Lung (tissue), 12 donors: ENCODE measurements around the gene MRPS10. TPM values are rescaled to one million over a fixed set of nuclear protein-coding genes. Genes with fewer than 3 reads are reported as not detected.

ENCODE experiments used
- ATAC-seq: fragments of 200-7000 bp; cut with Tn5 transposase; one replicate; pipeline ENCODE4 v1.9.1; 2020; ENCODE audit warnings: moderate number of reproducible peaks; ENCODE audit not compliant: insufficient read depth, low FRiP score
- DNase-seq, 3 donors: peaks; one replicate each; pipeline ENCODE4 v3.0.0-alpha.2; 2013 to 2017
- H3K27ac ChIP-seq, 2 donors: one replicate each; pipeline ENCODE4 v1.5.1; 2013; ENCODE audit warnings: mild to moderate bottlenecking in 2 of 2, moderate library complexity in 2 of 2, control low read depth in 1 of 2, inconsistent platforms in 1 of 2, low read depth in 1 of 2, low read length in 1 of 2
- H3K27me3 ChIP-seq, 3 donors: one replicate each; pipeline ENCODE4 v1.5.1; 2013; ENCODE audit warnings: low read length in 2 of 3; ENCODE audit not compliant: control insufficient read depth in 3 of 3, insufficient read depth in 3 of 3
- H3K36me3 ChIP-seq, 4 donors: one replicate each; pipeline ENCODE4 v1.5.1; 2013; ENCODE audit warnings: low read length in 4 of 4, mild to moderate bottlenecking in 1 of 4, moderate library complexity in 1 of 4; ENCODE audit not compliant: control insufficient read depth in 4 of 4, insufficient read depth in 4 of 4
- H3K4me1 ChIP-seq, 5 donors: one replicate each; pipeline ENCODE4 v1.5.1; 2013; ENCODE audit warnings: low read length in 5 of 5, mild to moderate bottlenecking in 2 of 5, moderate library complexity in 1 of 5; ENCODE audit not compliant: control insufficient read depth in 5 of 5, insufficient read depth in 5 of 5
- H3K4me3 ChIP-seq: one replicate; pipeline ENCODE4 v1.5.1; 2013; ENCODE audit warnings: mild to moderate bottlenecking, control low read depth, moderate library complexity
- H3K9ac ChIP-seq, 2 donors: one replicate each; pipeline ENCODE4 v1.5.1; 2013; ENCODE audit warnings: low read length in 2 of 2, control low read depth in 1 of 2; ENCODE audit not compliant: insufficient read depth in 1 of 2
- H3K9me3 ChIP-seq, 4 donors: one replicate each; pipeline ENCODE4 v1.5.1; 2013; ENCODE audit warnings: low read length in 3 of 4, mild to moderate bottlenecking in 1 of 4, moderate library complexity in 1 of 4; ENCODE audit not compliant: control insufficient read depth in 4 of 4, insufficient read depth in 3 of 4
- CTCF ChIP-seq: IDR thresholded peaks from 2 replicates; pipeline ENCODE4 v1.5.1; 2012; ENCODE audit warnings: mild to moderate bottlenecking; ENCODE audit errors: control extremely low read depth, extremely low read depth
- WGBS, 2 donors: extraction: QIAGEN DNeasy Blood & Tissue Kit; methylation state at CpG; one replicate each; pipeline ENCODE4 v1.1.7; 2013; 5-methylcytosine and 5-hydroxymethylcytosine counted together
- polyA plus RNA-seq, 2 donors: library from polyadenylated mRNA; stranded (reverse); fragments of 200-250 nt; gene quantifications; one replicate each; pipeline ENCODE4 v1.2.1, GENCODE V29; 2013
- total RNA-seq, 2 donors: library from RNA; depleted of rRNA in 1 of 2; stranded (reverse); fragments of >200 nt in 1 of 2; gene quantifications; one replicate each; pipeline ENCODE4 v1.2.1, GENCODE V29; 2014 to 2021
- donor health status: control.
- donor health status: control.
- donor health status: Bipolar disorder and iron deficiency.
- donor health status: healthy.
- donor health status: DM: yes; HTN: yes; CAD: no.

MRPS10 gene
- total and polyA plus RNA-seq, 4 donors: 19.7 to 26.5 (median 22.5) TPM

- no peak for DNase-seq
- Histone ChIP-seq H3K9me3 (peaks cover 0 to 3% (median 0%) of the 10 kb centered on the region in 4 donors), H3K36me3 (no peaks in the 10 kb centered on the region), H3K4me3 (no peak overlapping the region), H3K4me1 (peaks cover 0 to 7% (median 0%) of the 10 kb centered on the region in 5 donors), H3K9ac (no peak overlapping the region), H3K27ac (no peak overlapping the region), H3K27me3 (no peaks in the 10 kb centered on the region)
- no peak for ATAC-seq
- 81 to 89% methylated on average over 6 of the region's 6 CpGs for WGBS, 2 donors
- no peak for TF ChIP-seq CTCF
These were observed 29.3 kb downstream of the MRPS10 start for GRCh38 chr6:42188406-42188805.

- H3K9me3 ChIP-seq: peaks cover 0 to 3% (median 0%) of the 10 kb centered on the region in 4 donors
- WGBS, 2 donors: 75 to 77% methylated on average over 10 of the region's 10 CpGs
- H3K9ac ChIP-seq: no peak overlapping the region
- no peak for ATAC-seq
- H3K4me3 ChIP-seq: no peak overlapping the region
- no peak for TF ChIP-seq CTCF
- H3K27ac ChIP-seq: no peak overlapping the region
- peaks cover 0 to 7% (median 0%) of the 10 kb centered on the region in 5 donors for H3K4me1 ChIP-seq
- peak; percentile 56 to 72 (median 69) for DNase-seq
- no peaks in the 10 kb centered on the region for H3K36me3 ChIP-seq
- H3K27me3 ChIP-seq: no peaks in the 10 kb centered on the region
These were observed 32.1 kb downstream of the MRPS10 start for GRCh38 chr6:42185597-42185996.

GRCh38 chr6:42184475-42184874 lies 33.2 kb downstream of the MRPS10 start:
- no peak for DNase-seq
- H3K9ac ChIP-seq: no peak overlapping the region
- H3K36me3 ChIP-seq: no peaks in the 10 kb centered on the region
- WGBS, 2 donors: 86 to 96% methylated on average over 4 of the region's 4 CpGs
- ATAC-seq: no peak
- H3K27me3 ChIP-seq: no peaks in the 10 kb centered on the region
- H3K4me3 ChIP-seq: no peak overlapping the region
- peaks cover 0 to 7% (median 0%) of the 10 kb centered on the region in 5 donors for H3K4me1 ChIP-seq
- TF ChIP-seq CTCF: no peak
- no peak overlapping the region for H3K27ac ChIP-seq
- H3K9me3 ChIP-seq: peaks cover 0 to 3% (median 0%) of the 10 kb centered on the region in 4 donors

- WGBS, 2 donors: 74 to 82% methylated on average over 5 of the region's 5 CpGs
- Histone ChIP-seq H3K4me3 (no peak overlapping the region), H3K27ac (no peak overlapping the region), H3K36me3 (no peaks in the 10 kb centered on the region), H3K9me3 (no peaks in the 10 kb centered on the region), H3K9ac (no peak overlapping the region), H3K4me1 (peaks cover 0 to 13% (median 0%) of the 10 kb centered on the region in 5 donors), H3K27me3 (no peaks in the 10 kb centered on the region)
- ATAC-seq (no peak), DNase-seq (no peak)
- no peak for TF ChIP-seq CTCF
These were observed 35.6 kb downstream of the MRPS10 start for GRCh38 chr6:42182101-42182500.
